Parathyroid adenoma (tissue), 2 donors: ENCODE measurements around the gene UGT2B10.
"Not testable (repeated sequence)": the region's sequence is repeated elsewhere in the genome, so short reads cannot be mapped to it uniquely, and the experiment has no call there.

Experiments
- H2AFZ ChIP-seq: fragments of 300-600 bp; sonication (generic); one replicate; pipeline ENCODE4 v1.7.0; 2017; ENCODE audit warnings: antibody characterized with exemption, mild to moderate bottlenecking
- H3K27ac ChIP-seq: fragments of 300-600 bp; sonication (generic); one replicate; pipeline ENCODE4 v1.7.0; 2017
- H3K27me3 ChIP-seq: fragments of 300-600 bp; sonication (generic); one replicate; pipeline ENCODE4 v1.7.0; 2017; ENCODE audit warnings: low read length; ENCODE audit not compliant: control insufficient read depth, insufficient read depth
- H3K36me3 ChIP-seq: fragments of 300-600 bp; sonication (generic); one replicate; pipeline ENCODE4 v1.7.0; 2017; ENCODE audit warnings: low read length; ENCODE audit not compliant: control insufficient read depth, insufficient read depth
- H3K4me1 ChIP-seq: fragments of 300-600 bp; sonication (generic); one replicate; pipeline ENCODE4 v1.7.0; 2017; ENCODE audit warnings: control low read depth
- H3K4me2 ChIP-seq: fragments of 300-600 bp; sonication (generic); one replicate; pipeline ENCODE4 v1.7.0; 2017; ENCODE audit warnings: low read length
- H3K4me3 ChIP-seq: fragments of 300-600 bp; sonication (generic); one replicate; pipeline ENCODE4 v1.7.0; 2017; ENCODE audit warnings: low read depth, low read length
- H3K79me2 ChIP-seq: fragments of 300-600 bp; sonication (generic); one replicate; pipeline ENCODE4 v1.7.0; 2017; ENCODE audit warnings: control low read depth
- H3K9ac ChIP-seq: fragments of 300-600 bp; sonication (generic); one replicate; pipeline ENCODE4 v1.7.0; 2017; ENCODE audit warnings: mild to moderate bottlenecking
- H3K9me3 ChIP-seq: fragments of 300-600 bp; sonication (generic); one replicate; pipeline ENCODE4 v1.7.0; 2017; ENCODE audit warnings: low read length; ENCODE audit not compliant: control insufficient read depth
- TF ChIP-seq, protein P1 (sequence below): fragments of 300-600 bp; sonication (generic); IDR thresholded peaks from one replicate; pipeline ENCODE4 v1.7.0; 2017; ENCODE audit warnings: antibody characterized with exemption, mild to moderate bottlenecking
- donor health status: primary hyperparathyroidism.

UGT2B10 gene

DNA sequence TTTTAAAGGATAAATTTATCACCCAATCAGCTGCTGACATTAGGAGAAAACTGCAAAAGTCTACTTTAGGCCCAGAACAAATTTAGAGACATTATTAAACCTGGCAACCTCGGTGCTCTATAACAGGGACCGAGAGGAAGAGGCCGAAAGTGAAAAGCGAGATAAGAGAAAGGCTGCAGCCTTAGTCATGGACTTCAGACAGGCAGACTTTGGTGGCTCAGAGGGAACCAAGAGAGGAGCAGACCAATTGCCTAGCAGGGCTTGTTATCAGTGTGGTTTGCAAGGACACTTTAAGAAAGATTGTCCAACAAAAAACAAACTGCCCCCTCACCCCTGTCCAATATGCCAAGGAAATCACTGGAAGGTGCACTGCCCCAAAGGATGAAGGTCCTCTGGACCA is 12.8 kb upstream of the UGT2B10 start:
- no peak overlapping the region for H3K9ac ChIP-seq
- H3K4me2 ChIP-seq, result no peak overlapping the region
- no peaks in the 10 kb centered on the region for H3K79me2 ChIP-seq
- H3K9me3 ChIP-seq, result no peaks in the 10 kb centered on the region
- no peaks in the 10 kb centered on the region for H3K4me1 ChIP-seq
- H3K27me3 ChIP-seq, result no peaks in the 10 kb centered on the region
- no peak overlapping the region for H2AFZ ChIP-seq
- H3K27ac ChIP-seq, result no peak overlapping the region
- TF ChIP-seq, protein P1, sequence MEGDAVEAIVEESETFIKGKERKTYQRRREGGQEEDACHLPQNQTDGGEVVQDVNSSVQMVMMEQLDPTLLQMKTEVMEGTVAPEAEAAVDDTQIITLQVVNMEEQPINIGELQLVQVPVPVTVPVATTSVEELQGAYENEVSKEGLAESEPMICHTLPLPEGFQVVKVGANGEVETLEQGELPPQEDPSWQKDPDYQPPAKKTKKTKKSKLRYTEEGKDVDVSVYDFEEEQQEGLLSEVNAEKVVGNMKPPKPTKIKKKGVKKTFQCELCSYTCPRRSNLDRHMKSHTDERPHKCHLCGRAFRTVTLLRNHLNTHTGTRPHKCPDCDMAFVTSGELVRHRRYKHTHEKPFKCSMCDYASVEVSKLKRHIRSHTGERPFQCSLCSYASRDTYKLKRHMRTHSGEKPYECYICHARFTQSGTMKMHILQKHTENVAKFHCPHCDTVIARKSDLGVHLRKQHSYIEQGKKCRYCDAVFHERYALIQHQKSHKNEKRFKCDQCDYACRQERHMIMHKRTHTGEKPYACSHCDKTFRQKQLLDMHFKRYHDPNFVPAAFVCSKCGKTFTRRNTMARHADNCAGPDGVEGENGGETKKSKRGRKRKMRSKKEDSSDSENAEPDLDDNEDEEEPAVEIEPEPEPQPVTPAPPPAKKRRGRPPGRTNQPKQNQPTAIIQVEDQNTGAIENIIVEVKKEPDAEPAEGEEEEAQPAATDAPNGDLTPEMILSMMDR, result no peak
- no peaks in the 10 kb centered on the region for H3K36me3 ChIP-seq
- H3K4me3 ChIP-seq, result no peak overlapping the region

DNA sequence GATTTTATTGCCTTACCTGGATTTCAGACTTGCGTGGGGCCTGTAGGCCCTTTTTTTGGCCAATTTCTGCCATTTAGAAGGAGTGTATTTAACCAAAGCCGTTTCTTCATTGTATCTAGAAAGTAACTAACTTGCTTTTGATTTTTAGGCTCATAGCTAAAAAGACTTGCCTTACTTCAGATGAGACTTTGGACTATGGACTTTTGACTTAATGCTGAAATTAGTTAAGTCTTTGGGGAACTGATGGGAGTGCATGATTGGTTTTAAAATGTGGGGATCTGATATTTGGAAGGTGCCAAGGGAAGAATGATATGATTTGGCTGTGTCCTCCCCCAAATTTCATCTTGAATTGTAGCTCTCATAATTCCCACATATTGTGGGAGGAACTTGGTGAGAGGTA is 7.7 kb upstream of the UGT2B10 start:
- Histone ChIP-seq H3K4me3 (no peak overlapping the region), H3K4me2 (no peak overlapping the region), H3K27me3 (no peaks in the 10 kb centered on the region), H3K79me2 (no peaks in the 10 kb centered on the region), H3K27ac (no peak overlapping the region), H3K4me1 (no peaks in the 10 kb centered on the region), H3K9ac (no peak overlapping the region), H3K9me3 (no peaks in the 10 kb centered on the region), H2AFZ (no peak overlapping the region), H3K36me3 (no peaks in the 10 kb centered on the region)
- TF ChIP-seq, protein P1, result no peak

DNA sequence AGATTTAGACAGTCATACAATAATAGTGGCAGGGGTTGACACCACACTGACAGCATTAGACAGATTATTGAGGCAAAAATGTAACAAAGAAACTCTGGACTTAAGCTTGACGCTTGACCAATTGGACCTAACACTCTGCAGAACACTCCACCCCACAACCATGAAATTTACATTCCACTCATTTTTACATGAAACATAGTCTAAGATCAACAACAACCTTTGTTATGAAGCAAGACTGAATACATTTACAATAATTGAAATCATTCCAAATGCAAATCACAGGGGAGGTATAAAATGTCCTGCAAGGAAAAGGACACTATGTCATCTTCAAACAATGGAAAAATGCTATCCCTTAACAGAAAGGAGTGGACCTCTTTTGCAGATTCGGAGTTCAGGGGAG is 4.9 kb upstream of the UGT2B10 start:
- H3K9me3 ChIP-seq, result no peaks in the 10 kb centered on the region
- H3K4me3 ChIP-seq, result no peak overlapping the region
- no peaks in the 10 kb centered on the region for H3K4me1 ChIP-seq
- no peak overlapping the region for H2AFZ ChIP-seq
- no peaks in the 10 kb centered on the region for H3K79me2 ChIP-seq
- H3K27ac ChIP-seq, result no peak overlapping the region
- no peak overlapping the region for H3K4me2 ChIP-seq
- TF ChIP-seq, protein P1, result no peak
- no peak overlapping the region for H3K9ac ChIP-seq
- no peaks in the 10 kb centered on the region for H3K36me3 ChIP-seq
- no peaks in the 10 kb centered on the region for H3K27me3 ChIP-seq

DNA sequence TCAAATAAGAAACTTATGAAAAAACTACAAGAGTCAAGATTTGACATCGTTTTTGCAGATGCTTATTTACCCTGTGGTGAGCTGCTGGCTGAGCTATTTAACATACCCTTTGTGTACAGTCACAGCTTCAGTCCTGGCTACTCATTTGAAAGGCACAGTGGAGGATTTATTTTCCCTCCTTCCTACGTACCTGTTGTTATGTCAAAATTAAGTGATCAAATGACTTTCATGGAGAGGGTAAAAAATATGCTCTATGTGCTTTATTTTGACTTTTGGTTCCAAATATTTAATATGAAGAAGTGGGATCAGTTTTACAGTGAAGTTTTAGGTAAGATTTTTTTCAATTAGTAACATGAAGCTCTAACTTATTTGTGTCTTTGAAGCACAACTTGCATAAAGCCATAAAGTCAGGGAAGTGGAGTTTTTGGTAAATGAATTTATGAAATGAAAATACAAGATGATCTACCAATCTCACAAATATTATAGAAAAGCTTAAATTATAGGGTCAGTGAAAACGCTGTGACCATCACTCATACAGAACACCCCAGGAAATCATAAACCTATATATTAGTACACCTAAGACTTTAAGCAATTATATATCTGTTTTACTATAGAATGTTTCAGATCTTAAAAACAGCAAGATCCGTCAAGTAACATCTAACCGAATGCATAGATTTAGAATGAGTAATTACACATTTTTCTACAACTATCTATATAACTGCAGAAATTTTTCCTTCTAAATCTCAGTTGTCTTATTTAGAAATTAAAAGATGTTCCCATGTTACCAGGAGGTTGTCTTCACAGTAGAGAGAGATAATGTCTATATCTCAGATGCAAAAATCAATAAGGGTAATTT is 844 bp downstream of the UGT2B10 start:
- H3K4me1 ChIP-seq, H3K79me2 ChIP-seq, H3K27me3 ChIP-seq, H3K9ac ChIP-seq, H3K27ac ChIP-seq, H3K4me2 ChIP-seq, H3K36me3 ChIP-seq, H3K9me3 ChIP-seq, H2AFZ ChIP-seq, H3K4me3 ChIP-seq: not testable (repeated sequence)

DNA sequence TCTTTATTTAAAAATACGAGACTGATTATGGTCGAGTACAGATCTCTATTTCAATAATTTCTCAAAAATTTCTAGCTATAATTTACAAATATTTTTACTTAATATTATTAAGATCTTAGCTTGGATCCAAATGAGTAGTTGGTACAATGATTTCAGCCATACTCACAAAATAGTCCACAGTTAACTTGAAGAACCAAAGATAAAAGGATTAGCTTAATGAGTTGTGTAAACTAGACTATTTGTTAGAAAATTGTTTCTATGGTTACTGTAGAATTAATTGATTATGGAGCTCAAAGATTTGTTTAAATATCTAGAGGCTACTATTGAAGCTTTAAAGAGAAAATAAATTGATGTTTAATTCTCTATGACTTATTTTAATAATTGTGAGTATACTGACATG is 1.6 kb downstream of the UGT2B10 start:
- Histone ChIP-seq H3K27ac (no peak overlapping the region), H3K4me2 (no peak overlapping the region), H3K4me1 (no peaks in the 10 kb centered on the region), H3K4me3 (no peak overlapping the region), H2AFZ (no peak overlapping the region), H3K9ac (no peak overlapping the region), H3K27me3 (no peaks in the 10 kb centered on the region), H3K79me2 (no peaks in the 10 kb centered on the region), H3K36me3 (no peaks in the 10 kb centered on the region), H3K9me3 (no peaks in the 10 kb centered on the region)
- TF ChIP-seq, protein P1, result no peak

DNA sequence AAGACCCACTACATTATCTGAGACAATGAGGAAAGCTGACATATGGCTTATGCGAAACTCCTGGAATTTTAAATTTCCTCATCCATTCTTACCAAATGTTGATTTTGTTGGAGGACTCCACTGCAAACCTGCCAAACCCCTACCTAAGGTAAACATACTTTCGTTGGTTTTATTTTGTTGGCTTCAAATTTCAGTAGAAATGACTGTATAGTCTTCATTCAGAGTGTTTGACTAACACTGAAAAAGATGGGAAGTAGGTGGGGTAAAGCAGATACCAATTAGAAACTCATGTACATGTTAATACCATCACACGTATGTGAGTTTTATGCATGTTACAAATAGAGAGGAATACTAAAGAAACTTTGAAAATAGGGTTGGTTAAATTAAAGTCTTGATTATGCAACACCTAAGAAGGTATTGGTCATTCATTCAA is 2.3 kb downstream of the UGT2B10 start:
- H2AFZ ChIP-seq, H3K4me2 ChIP-seq, H3K9me3 ChIP-seq: not testable (repeated sequence)

More for the DNA sequence above, 2.3 kb downstream of the UGT2B10 start:
- not testable (repeated sequence) for H3K36me3 ChIP-seq, H3K4me1 ChIP-seq, H3K79me2 ChIP-seq, H3K4me3 ChIP-seq, H3K27me3 ChIP-seq, H3K27ac ChIP-seq, H3K9ac ChIP-seq
